Hepatocyte (in vitro differentiated cells): ENCODE results near the gene SLC30A10. TPM values are rescaled to one million over a fixed set of nuclear protein-coding genes. Genes with fewer than 3 reads are reported as not detected.
"Not testable (repeated sequence)": the region's sequence is repeated elsewhere in the genome, so short reads cannot be mapped to it uniquely, and the experiment has no call there.

Experiments
- DNase-seq: peaks from one replicate; pipeline ENCODE4 v3.0.0-alpha.2; 2016; ENCODE audit warnings: low spot score
- H2AFZ ChIP-seq: fragments of 200-600 bp; sonication (generic); 2 replicates; pipeline ENCODE4 v1.6.0; 2016; ENCODE audit warnings: antibody characterized with exemption, mild to moderate bottlenecking
- H3K27ac ChIP-seq: fragments of 200-600 bp; sonication (generic); 2 replicates; pipeline ENCODE4 v1.5.1; 2016; ENCODE audit warnings: mild to moderate bottlenecking
- H3K27me3 ChIP-seq: fragments of 200-600 bp; sonication (generic); 2 replicates; pipeline ENCODE4 v1.6.1; 2016
- H3K36me3 ChIP-seq: fragments of 200-600 bp; sonication (generic); replicated peaks from 2 replicates; pipeline ENCODE4 v1.5.1; 2016; ENCODE audit warnings: low read depth; ENCODE audit not compliant: insufficient read depth
- H3K4me1 ChIP-seq: fragments of 200-600 bp; sonication (generic); 2 replicates; pipeline ENCODE4 v1.5.1; 2016; ENCODE audit warnings: mild to moderate bottlenecking, moderate library complexity; ENCODE audit not compliant: insufficient read depth
- H3K4me2 ChIP-seq: fragments of 200-600 bp; sonication (generic); 2 replicates; pipeline ENCODE4 v1.6.0; 2016
- H3K4me3 ChIP-seq: fragments of 200-600 bp; sonication (generic); 2 replicates; pipeline ENCODE4 v1.5.1; 2016; ENCODE audit warnings: mild to moderate bottlenecking
- H3K79me2 ChIP-seq: fragments of 200-600 bp; sonication (generic); 2 replicates; pipeline ENCODE4 v1.6.0; 2017; ENCODE audit warnings: mild to moderate bottlenecking
- H3K9me2 ChIP-seq: fragments of 200-600 bp; sonication (generic); replicated peaks from 2 replicates; pipeline ENCODE4 v1.6.0; 2017; ENCODE audit warnings: mild to moderate bottlenecking; ENCODE audit not compliant: insufficient read depth
- H3K9me3 ChIP-seq: fragments of 200-600 bp; sonication (generic); 2 replicates; pipeline ENCODE4 v1.5.1; 2016; ENCODE audit warnings: low read depth, mild to moderate bottlenecking
- H4K20me1 ChIP-seq: fragments of 200-600 bp; sonication (generic); 2 replicates; pipeline ENCODE4 v1.6.0; 2016; ENCODE audit warnings: mild to moderate bottlenecking; ENCODE audit not compliant: insufficient read depth, poor library complexity, severe bottlenecking
- EZH2 ChIP-seq: fragments of 200-600 bp; sonication (generic); IDR thresholded peaks from 2 replicates; pipeline ENCODE4 v1.6.1; 2016; ENCODE audit warnings: antibody characterized with exemption, mild to moderate bottlenecking, borderline replicate concordance
- EZH2phosphoT487 ChIP-seq: fragments of 200-600 bp; sonication (generic); IDR thresholded peaks from one replicate; pipeline ENCODE4 v1.6.1; 2018; ENCODE audit warnings: antibody characterized with exemption, mild to moderate bottlenecking, low read depth, moderate library complexity; ENCODE audit not compliant: unreplicated experiment, severe bottlenecking
- WGBS: methylation state at CpG from one replicate; pipeline ENCODE4 v1.1.6; 2016; ENCODE audit warnings: low lambda C conversion rate; ENCODE audit errors: missing lambda C conversion rate; 5-methylcytosine and 5-hydroxymethylcytosine counted together
- polyA plus RNA-seq: library from polyadenylated mRNA; unstranded; fragments of >200 nt; fragmentation: Nextera tagmentation; extraction: Ambion mirVana; gene quantifications from 2 replicates; pipeline ENCODE4 v1.2.1, GENCODE V29; 2016
- total RNA-seq: library from RNA; depleted of rRNA; stranded (reverse); fragments of >200 nt; gene quantifications from 2 replicates; pipeline ENCODE4 v1.2.3, GENCODE V29; 2014
- TF ChIP-seq, protein P1 (sequence below): fragments of 200-600 bp; sonication (generic); IDR thresholded peaks from 2 replicates; pipeline ENCODE4 v1.5.1; 2016; ENCODE audit warnings: antibody characterized with exemption, mild to moderate bottlenecking; ENCODE audit not compliant: poor library complexity

Gene SLC30A10
- total and polyA plus RNA-seq, 2 experiments from 2014 or later, result 6.0 to 14.1 TPM

DNA sequence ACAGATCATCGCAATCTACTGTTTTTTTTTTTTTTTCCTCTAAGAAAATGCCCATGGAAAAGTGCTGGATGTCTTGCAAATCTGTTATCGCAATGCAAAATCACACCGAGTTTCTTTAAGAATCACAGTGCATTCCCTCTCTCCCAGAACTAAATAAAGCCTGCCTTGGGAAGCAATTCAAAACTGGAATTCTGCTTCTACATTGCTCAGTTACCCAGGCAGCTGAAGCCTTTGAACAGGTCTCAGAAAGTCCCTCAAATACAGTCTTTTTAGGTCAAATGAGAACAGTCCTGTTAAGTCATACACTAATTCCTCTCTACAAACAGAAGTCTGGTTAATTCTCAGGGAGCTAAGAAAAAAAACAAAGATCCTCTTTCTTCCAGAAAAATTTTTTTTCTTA lies 46.3 kb downstream of the SLC30A10 start:
- WGBS, result 55% methylated on average over 3 of the region's 3 CpGs
- TF ChIP-seq, protein P1, sequence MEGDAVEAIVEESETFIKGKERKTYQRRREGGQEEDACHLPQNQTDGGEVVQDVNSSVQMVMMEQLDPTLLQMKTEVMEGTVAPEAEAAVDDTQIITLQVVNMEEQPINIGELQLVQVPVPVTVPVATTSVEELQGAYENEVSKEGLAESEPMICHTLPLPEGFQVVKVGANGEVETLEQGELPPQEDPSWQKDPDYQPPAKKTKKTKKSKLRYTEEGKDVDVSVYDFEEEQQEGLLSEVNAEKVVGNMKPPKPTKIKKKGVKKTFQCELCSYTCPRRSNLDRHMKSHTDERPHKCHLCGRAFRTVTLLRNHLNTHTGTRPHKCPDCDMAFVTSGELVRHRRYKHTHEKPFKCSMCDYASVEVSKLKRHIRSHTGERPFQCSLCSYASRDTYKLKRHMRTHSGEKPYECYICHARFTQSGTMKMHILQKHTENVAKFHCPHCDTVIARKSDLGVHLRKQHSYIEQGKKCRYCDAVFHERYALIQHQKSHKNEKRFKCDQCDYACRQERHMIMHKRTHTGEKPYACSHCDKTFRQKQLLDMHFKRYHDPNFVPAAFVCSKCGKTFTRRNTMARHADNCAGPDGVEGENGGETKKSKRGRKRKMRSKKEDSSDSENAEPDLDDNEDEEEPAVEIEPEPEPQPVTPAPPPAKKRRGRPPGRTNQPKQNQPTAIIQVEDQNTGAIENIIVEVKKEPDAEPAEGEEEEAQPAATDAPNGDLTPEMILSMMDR, result no peak
- no peak for TF ChIP-seq EZH2phosphoT487

DNA sequence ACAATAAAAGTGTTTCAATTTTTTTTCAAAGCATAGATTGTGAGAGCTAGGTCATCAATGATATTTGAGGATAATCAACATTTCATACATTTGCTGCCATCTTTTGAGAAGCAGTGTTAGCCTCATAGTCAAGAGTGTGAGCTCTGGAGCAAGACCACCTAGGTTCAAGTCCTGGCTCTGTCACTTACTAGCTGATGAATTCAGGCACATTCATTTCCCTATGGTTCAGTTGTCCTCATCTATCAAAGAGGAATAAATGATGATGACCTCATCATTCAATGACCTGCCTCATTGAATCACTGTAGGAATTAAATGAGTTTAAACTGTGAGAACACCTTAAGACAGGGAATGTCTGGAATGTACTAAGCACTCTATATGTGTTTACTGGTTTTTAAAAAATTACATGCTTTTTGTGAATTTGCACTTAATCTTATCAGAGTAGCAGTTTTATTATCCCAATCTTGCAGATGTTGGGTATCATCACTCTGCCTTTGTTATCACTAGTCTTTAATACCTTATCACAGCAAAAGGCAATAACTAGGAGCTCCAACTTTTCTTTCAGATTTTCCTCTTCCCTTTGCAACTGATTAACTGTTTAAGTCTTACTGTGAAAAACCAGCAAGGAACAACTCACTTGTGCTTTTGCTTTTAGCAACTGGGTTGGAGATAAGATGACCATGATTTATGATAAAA lies 47.4 kb downstream of the SLC30A10 start:
- no peak for TF ChIP-seq EZH2phosphoT487
- TF ChIP-seq, protein P1, result no peak
- TF ChIP-seq EZH2, result no peak
- no peak for DNase-seq
- H3K27ac ChIP-seq, result no peak overlapping the region

More for the DNA sequence above, 46.3 kb downstream of the SLC30A10 start:
- H3K27me3 ChIP-seq, result no peaks in the 10 kb centered on the region
- H2AFZ ChIP-seq, result no peak overlapping the region
- H3K79me2 ChIP-seq, result no peaks in the 10 kb centered on the region
- peaks cover 7% of the 10 kb centered on the region for H3K4me1 ChIP-seq
- H3K36me3 ChIP-seq, result no peaks in the 10 kb centered on the region
- no peak overlapping the region for H3K4me3 ChIP-seq
- no peaks in the 10 kb centered on the region for H3K9me2 ChIP-seq
- no peak overlapping the region for H3K27ac ChIP-seq
- peak overlapping the region; percentile 2 for H3K4me2 ChIP-seq
- no peaks in the 10 kb centered on the region for H4K20me1 ChIP-seq
- H3K9me3 ChIP-seq, result no peaks in the 10 kb centered on the region
- no peak for DNase-seq

DNA sequence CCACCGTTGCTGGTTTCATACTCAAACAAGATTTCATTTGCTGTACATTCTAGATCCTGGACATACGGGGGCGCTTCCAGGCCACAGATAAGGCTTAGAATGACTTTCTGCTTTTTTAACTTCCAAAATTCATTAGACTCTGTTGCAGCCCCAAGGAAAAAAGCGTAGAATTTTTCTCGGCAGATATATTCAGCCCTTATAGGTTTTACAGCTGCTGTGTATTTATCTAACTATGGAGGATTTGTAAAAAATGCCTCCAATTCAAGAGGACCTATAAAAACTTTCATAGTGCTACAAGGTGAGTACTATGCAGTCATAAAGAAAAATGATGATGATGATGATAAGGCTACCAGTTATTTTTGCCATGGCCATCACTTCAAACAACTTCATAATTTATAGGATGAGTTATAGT lies 51.6 kb downstream of the SLC30A10 start:
- H3K4me3 ChIP-seq, result no peak overlapping the region
- H3K27ac ChIP-seq, result no peak overlapping the region
- H2AFZ ChIP-seq, result no peak overlapping the region
- H3K4me2 ChIP-seq, result no peak overlapping the region
- H3K9me3 ChIP-seq, result no peaks in the 10 kb centered on the region
- H4K20me1 ChIP-seq, result no peaks in the 10 kb centered on the region
- H3K36me3 ChIP-seq, result no peaks in the 10 kb centered on the region
- WGBS, result 54% methylated on average over 5 of the region's 5 CpGs
- no peaks in the 10 kb centered on the region for H3K27me3 ChIP-seq
- H3K79me2 ChIP-seq, result no peaks in the 10 kb centered on the region
- H3K4me1 ChIP-seq, result peaks cover 5% of the 10 kb centered on the region
- H3K9me2 ChIP-seq, result no peaks in the 10 kb centered on the region
- DNase-seq, result no peak
- TF ChIP-seq, protein P1, result peak; percentile 42
- no peak for TF ChIP-seq EZH2

More for the DNA sequence above, 47.4 kb downstream of the SLC30A10 start:
- Histone ChIP-seq H3K4me1 (peaks cover 7% of the 10 kb centered on the region), H2AFZ (no peak overlapping the region), H3K36me3 (no peaks in the 10 kb centered on the region), H3K9me2 (no peaks in the 10 kb centered on the region), H3K79me2 (no peaks in the 10 kb centered on the region), H3K27me3 (no peaks in the 10 kb centered on the region), H3K9me3 (no peaks in the 10 kb centered on the region), H4K20me1 (no peaks in the 10 kb centered on the region), H3K4me2 (no peak overlapping the region), H3K4me3 (no peak overlapping the region)

DNA sequence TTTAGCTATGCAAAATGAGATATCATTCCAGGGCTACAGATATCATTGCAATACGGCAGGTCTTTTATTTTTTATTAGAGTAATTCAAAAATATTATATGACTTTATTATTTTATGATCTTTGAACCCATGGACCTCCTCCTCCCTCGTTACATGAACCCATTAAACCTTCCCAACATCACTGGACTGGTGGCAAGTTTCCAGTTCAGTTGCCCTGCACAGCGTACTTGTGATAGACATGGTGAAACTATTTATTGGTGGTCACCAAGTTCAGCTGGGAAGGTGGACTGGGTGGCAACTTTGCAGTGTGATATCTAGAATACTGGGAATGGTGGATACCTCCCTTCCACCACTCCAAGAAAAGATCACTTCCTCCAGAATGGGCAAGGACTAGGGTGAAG lies 52.5 kb downstream of the SLC30A10 start:
- WGBS, result 73% methylated on average over 3 of the region's 3 CpGs
- Histone ChIP-seq H3K4me2 (no peak overlapping the region), H3K27ac (no peak overlapping the region), H3K36me3 (no peaks in the 10 kb centered on the region), H3K9me2 (no peaks in the 10 kb centered on the region), H3K4me3 (no peak overlapping the region), H3K79me2 (no peaks in the 10 kb centered on the region), H3K27me3 (no peaks in the 10 kb centered on the region), H2AFZ (no peak overlapping the region), H3K4me1 (no peaks in the 10 kb centered on the region), H3K9me3 (no peaks in the 10 kb centered on the region), H4K20me1 (no peaks in the 10 kb centered on the region)
- no peak for DNase-seq
- no peak for TF ChIP-seq EZH2phosphoT487
- TF ChIP-seq, protein P1, result no peak
- no peak for TF ChIP-seq EZH2

DNA sequence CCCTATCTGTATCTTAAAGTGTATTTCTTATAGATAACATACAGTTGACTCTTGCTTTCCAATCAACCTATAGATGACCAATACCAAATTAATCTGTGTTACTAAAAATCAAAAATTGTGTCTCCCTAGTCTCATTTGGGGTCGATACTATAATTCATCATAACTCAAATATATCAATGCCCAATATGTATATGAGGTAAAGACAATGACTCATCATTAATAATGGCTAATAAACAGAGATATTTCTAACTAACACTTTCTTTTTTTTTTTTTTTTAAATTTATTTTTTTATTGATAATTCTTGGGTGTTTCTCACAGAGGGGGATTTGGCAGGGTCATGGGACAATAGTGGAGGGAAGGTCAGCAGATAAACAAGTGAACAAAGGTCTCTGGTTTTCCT lies 55.8 kb downstream of the SLC30A10 start:
- H3K27ac ChIP-seq, H3K4me1 ChIP-seq, DNase-seq, H3K4me3 ChIP-seq, H3K27me3 ChIP-seq, H3K36me3 ChIP-seq, H2AFZ ChIP-seq, H3K9me2 ChIP-seq, H4K20me1 ChIP-seq, H3K79me2 ChIP-seq, H3K9me3 ChIP-seq, H3K4me2 ChIP-seq: not testable (repeated sequence)
- WGBS, result 80% methylated on average over 1 of the region's 1 CpG
